Caco-2 (cell line): Measurements from ENCODE around the gene REV3L. TPM values are rescaled to one million over a fixed set of nuclear protein-coding genes. Genes with fewer than 3 reads are reported as not detected.
A peak's percentile ranks its signal among the peaks of the same experiment; 100 is the strongest.
"Not testable (repeated sequence)": the region's sequence is repeated elsewhere in the genome, so short reads cannot be mapped to it uniquely, and the experiment has no call there.

Experiments used
- BruUV-seq: library from RNA; stranded (reverse); fragments of 400-500 nt; replicated peaks from 2 replicates; lab custom pipeline; 2021; lab: Mats Ljungman, UMichigan
- CTCF ChIA-PET: fragments of 300-600 bp; sonication (Branson Sonifier 250); formaldehyde crosslinking; loops from one replicate; lab custom pipeline; 2022; ENCODE audit warnings: antibody characterized with exemption; lab: Charles Lee
- POLR2A ChIA-PET: fragments of 300-600 bp; sonication (Branson Sonifier 250); formaldehyde crosslinking; loops from one replicate; lab custom pipeline; 2022; ENCODE audit warnings: antibody characterized with exemption; lab: Charles Lee
- DNase-seq, 2 experiments: peaks; one replicate each; pipeline versions ENCODE4 v3.0.0 to v3.0.0-alpha.2; 2020 to 2022
- H3K27me3 ChIP-seq: replicated peaks from 2 replicates; pipeline ENCODE4 v1.6.0; 2011; ENCODE audit warnings: low read length; ENCODE audit not compliant: control insufficient read depth, insufficient read depth
- H3K36me3 ChIP-seq: 2 replicates; pipeline ENCODE4 v1.5.1; 2011; ENCODE audit warnings: low read length; ENCODE audit not compliant: control insufficient read depth, insufficient read depth
- H3K4me1 ChIP-seq: fragments of 250-450 bp; sonication (Bioruptor Pico); 2 replicates; pipeline ENCODE4 v1.5.1; 2020; ENCODE audit warnings: mild to moderate bottlenecking
- H3K4me3 ChIP-seq: 2 replicates; pipeline ENCODE4 v1.5.1; 2011; ENCODE audit warnings: low read depth, mild to moderate bottlenecking, control low read depth, low read length
- H3K9me3 ChIP-seq: fragments of 250-450 bp; sonication (Bioruptor Pico); 2 replicates; pipeline ENCODE4 v1.5.1; 2020; ENCODE audit warnings: mild to moderate bottlenecking, moderate library complexity
- H3K27ac Mint-ChIP-seq: one replicate; pipeline ENCODE4 v1.8.0; 2022; ENCODE audit warnings: mixed read lengths; ENCODE audit not compliant: unreplicated experiment
- H3K27me3 Mint-ChIP-seq: one replicate; pipeline ENCODE4 v1.8.0; 2022; ENCODE audit warnings: mixed read lengths; ENCODE audit not compliant: insufficient read depth, unreplicated experiment
- H3K36me3 Mint-ChIP-seq: one replicate; pipeline ENCODE4 v1.8.0; 2022; ENCODE audit warnings: mild to moderate bottlenecking, mixed read lengths; ENCODE audit not compliant: insufficient read depth, unreplicated experiment
- H3K4me1 Mint-ChIP-seq: one replicate; pipeline ENCODE4 v1.8.0; 2022; ENCODE audit warnings: low read depth, mixed read lengths; ENCODE audit not compliant: unreplicated experiment
- H3K4me3 Mint-ChIP-seq: one replicate; pipeline ENCODE4 v1.8.0; 2022; ENCODE audit warnings: mild to moderate bottlenecking, moderate library complexity, mixed read lengths; ENCODE audit not compliant: unreplicated experiment
- H3K9me3 Mint-ChIP-seq: one replicate; pipeline ENCODE4 v1.8.0; 2022; ENCODE audit warnings: mixed read lengths; ENCODE audit not compliant: unreplicated experiment
- CTCF ChIP-seq, 2 experiments: fragments of 200-600 bp in 1 of 2; IDR thresholded peaks; 1 replicate in 1 of 2; 2 replicates in 1 of 2; pipeline versions ENCODE4 v1.5.1 to v1.8.0; 2011 to 2022; ENCODE audit warnings: antibody characterized with exemption in 1 of 2, control low read depth in 1 of 2, inconsistent platforms in 1 of 2, low read depth in 1 of 2, low read length in 1 of 2, mild to moderate bottlenecking in 1 of 2, moderate library complexity in 1 of 2; ENCODE audit not compliant: insufficient read depth in 1 of 2, severe bottlenecking in 1 of 2, unreplicated experiment in 1 of 2
- intact Hi-C: fragments of 100-400 bp; cut with micrococcal nuclease; formaldehyde crosslinking; loops from one replicate; pipeline ENCODE4 v1.10.0; 2022; ENCODE audit not compliant: unreplicated experiment
- total RNA-seq: library from RNA; stranded (reverse); gene quantifications from 2 replicates; pipeline ENCODE4 v1.2.3, GENCODE V29; 2022

The REV3L gene
- total RNA-seq, 1 experiment from 2014 or later = 22.2 TPM

- no peaks in the 10 kb centered on the region for H3K27me3 Mint-ChIP-seq
Observed at GRCh38 chr6:111477481-111477938, 5.5 kb downstream of the REV3L start.

GRCh38 chr6:111476061-111476460 lies 7.0 kb downstream of the REV3L start:
- H3K4me1 ChIP-seq = peaks cover 17% of the 10 kb centered on the region
- BruUV-seq, H3K36me3 Mint-ChIP-seq, H3K9me3 Mint-ChIP-seq, H3K27ac Mint-ChIP-seq, H3K4me3 Mint-ChIP-seq, H3K4me3 ChIP-seq, POLR2A ChIA-PET, CTCF ChIA-PET, H3K27me3 ChIP-seq, H3K9me3 ChIP-seq, intact Hi-C loops, H3K27me3 Mint-ChIP-seq, DNase-seq, H3K36me3 ChIP-seq: not testable (repeated sequence)
- peaks cover 25% of the 10 kb centered on the region for H3K4me1 Mint-ChIP-seq

More at GRCh38 chr6:111477481-111477938, 5.5 kb downstream of the REV3L start:
- Mint-ChIP-seq H3K4me3 (peak overlapping the region; percentile 9), H3K9me3 (no peaks in the 10 kb centered on the region), H3K36me3 (peaks cover 5% of the 10 kb centered on the region), H3K27ac (peak overlapping the region; percentile 50), H3K4me1 (peaks cover 21% of the 10 kb centered on the region)
- BruUV-seq = no TSS peak
- DNase-seq = no peak
- intact Hi-C loops = no loop called here
- ChIA-PET CTCF (interaction anchor here (1.6 to 1.7 kb wide), 2 partner anchors 116 to 218 kb away, joined by 10 to 14 read pairs; a partner anchor contains a TSS), POLR2A (interaction anchor here (1.7 kb wide), 1 partner anchor 12 kb away, joined by 4 read pairs; no protein-coding TSS in a partner anchor)
- H3K4me1 ChIP-seq = peaks cover 17% of the 10 kb centered on the region
- H3K4me3 ChIP-seq = no peak overlapping the region
- no peak for TF ChIP-seq CTCF (IDR thresholded peaks at IDR 0.05; ENCODE audit: insufficient read depth in 1 of 2, low read depth in 1 of 2, low read length in 1 of 2, severe bottlenecking in 1 of 2, unreplicated experiment in 1 of 2)
- H3K9me3 ChIP-seq = no peaks in the 10 kb centered on the region
- H3K36me3 ChIP-seq = no peaks in the 10 kb centered on the region
- no peaks in the 10 kb centered on the region for H3K27me3 ChIP-seq

- H3K4me1 Mint-ChIP-seq = peaks cover 23% of the 10 kb centered on the region
Observed at GRCh38 chr6:111474771-111475170, 8.2 kb downstream of the REV3L start.

More at GRCh38 chr6:111474771-111475170, 8.2 kb downstream of the REV3L start:
- Mint-ChIP-seq H3K27me3 (no peaks in the 10 kb centered on the region), H3K27ac (no peak overlapping the region), H3K4me3 (no peak overlapping the region), H3K9me3 (no peaks in the 10 kb centered on the region), H3K36me3 (no peaks in the 10 kb centered on the region)
- Histone ChIP-seq H3K4me1 (peaks cover 17% of the 10 kb centered on the region), H3K36me3 (no peaks in the 10 kb centered on the region), H3K4me3 (no peak overlapping the region), H3K9me3 (no peaks in the 10 kb centered on the region), H3K27me3 (no peaks in the 10 kb centered on the region)
- CTCF ChIA-PET = no interaction called here
- no peak for TF ChIP-seq CTCF (IDR thresholded peaks at IDR 0.05; ENCODE audit: insufficient read depth in 1 of 2, low read depth in 1 of 2, low read length in 1 of 2, severe bottlenecking in 1 of 2, unreplicated experiment in 1 of 2)
- POLR2A ChIA-PET = no interaction called here
- DNase-seq = no peak
- BruUV-seq = no TSS peak
- intact Hi-C loops = no loop called here
